Bronchial epithelial cell (primary cell): Measurements from ENCODE around the gene ABI3BP. TPM values are rescaled to one million over a fixed set of nuclear protein-coding genes. Genes with fewer than 3 reads are reported as not detected.

Experiments
- DNase-seq: peaks from one replicate; pipeline ENCODE4 v3.0.0-alpha.2; 2010; ENCODE audit warnings: low read depth
- FAIRE-seq: peaks from 2 replicates; lab custom pipeline; 2011; peaks lifted over from hg19 to GRCh38; lab: Jason Lieb, UNC
- H3K27me3 ChIP-seq: 2 replicates; pipeline ENCODE4 v1.5.1; 2011; ENCODE audit warnings: low read length; ENCODE audit not compliant: control insufficient read depth, insufficient read depth
- H3K36me3 ChIP-seq: 2 replicates; pipeline ENCODE4 v1.5.1; 2011; ENCODE audit warnings: low read length; ENCODE audit not compliant: control insufficient read depth, insufficient read depth
- H3K4me3 ChIP-seq: 2 replicates; pipeline ENCODE4 v1.5.1; 2011; ENCODE audit warnings: mild to moderate bottlenecking, low read depth, low read length, control low read depth
- CTCF ChIP-seq: IDR thresholded peaks from 2 replicates; pipeline ENCODE4 v1.5.1; 2011; ENCODE audit warnings: mild to moderate bottlenecking, moderate library complexity, low read length, control low read depth, inconsistent platforms; ENCODE audit not compliant: insufficient read depth, severe bottlenecking
- total RNA-seq: library from RNA; depleted of rRNA; stranded (reverse); fragments of >200 nt; gene quantifications from 2 replicates; pipeline ENCODE4 v1.2.1, GENCODE V29; 2014

ABI3BP gene
- total RNA-seq, 1 donor from 2014 or later = 0.53 TPM

- Histone ChIP-seq H3K36me3 (no peaks in the 10 kb centered on the region), H3K4me3 (no peak overlapping the region), H3K27me3 (no peaks in the 10 kb centered on the region)
- no peak for TF ChIP-seq CTCF
- no peak for DNase-seq
- no peak for FAIRE-seq
Observed at GRCh38 chr3:100871306-100871705, 121.9 kb downstream of the ABI3BP start.

DNA sequence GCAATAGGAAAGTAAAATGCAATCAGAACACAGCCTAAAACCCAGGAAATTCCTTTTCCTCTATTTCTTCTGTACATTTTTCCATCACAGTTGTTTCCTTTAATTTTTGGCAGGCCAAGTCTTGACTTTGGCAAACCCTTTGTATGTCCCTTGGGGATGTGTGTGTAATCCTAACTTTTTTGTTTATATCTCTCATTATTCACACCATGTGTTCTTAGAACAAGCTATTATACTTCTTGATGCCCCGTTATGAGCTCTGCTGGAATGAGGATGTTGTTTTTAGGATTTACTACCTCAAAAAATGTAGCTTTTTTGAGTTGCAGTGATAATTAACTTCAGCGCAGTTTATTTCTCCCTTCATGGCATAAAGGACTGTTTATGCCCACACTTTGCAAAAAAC is 123.4 kb downstream of the ABI3BP start:
- no peak for TF ChIP-seq CTCF
- no peak overlapping the region for H3K4me3 ChIP-seq
- H3K36me3 ChIP-seq = no peaks in the 10 kb centered on the region
- no peaks in the 10 kb centered on the region for H3K27me3 ChIP-seq
- DNase-seq (no peak), FAIRE-seq (no peak)

- DNase-seq (no peak), FAIRE-seq (no peak)
- Histone ChIP-seq H3K4me3 (no peak overlapping the region), H3K27me3 (no peaks in the 10 kb centered on the region), H3K36me3 (no peaks in the 10 kb centered on the region)
- TF ChIP-seq CTCF = no peak
Observed at GRCh38 chr3:100868894-100869293, 124.3 kb downstream of the ABI3BP start.

DNA sequence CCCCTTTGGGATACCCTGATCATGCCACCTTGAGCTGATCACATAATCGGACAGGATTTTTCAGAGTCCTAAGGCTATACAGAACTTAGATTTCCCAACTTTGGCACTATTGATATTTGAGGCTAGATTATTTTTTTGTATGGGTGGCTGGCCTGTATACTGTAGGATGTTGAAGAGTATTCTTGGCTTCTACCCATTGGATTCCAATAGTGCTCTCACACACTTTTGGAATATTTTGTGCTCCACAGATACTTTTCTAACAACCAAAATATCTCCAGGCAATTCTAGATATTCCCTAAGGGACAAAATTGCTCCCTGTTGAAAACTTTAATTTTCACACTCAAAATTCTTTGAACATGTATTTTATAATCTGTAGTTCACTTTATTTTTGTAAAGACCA is 125.1 kb downstream of the ABI3BP start:
- H3K27me3 ChIP-seq = no peaks in the 10 kb centered on the region
- no peak for DNase-seq
- H3K4me3 ChIP-seq = no peak overlapping the region
- no peak for FAIRE-seq
- no peak for TF ChIP-seq CTCF
- no peaks in the 10 kb centered on the region for H3K36me3 ChIP-seq

DNA sequence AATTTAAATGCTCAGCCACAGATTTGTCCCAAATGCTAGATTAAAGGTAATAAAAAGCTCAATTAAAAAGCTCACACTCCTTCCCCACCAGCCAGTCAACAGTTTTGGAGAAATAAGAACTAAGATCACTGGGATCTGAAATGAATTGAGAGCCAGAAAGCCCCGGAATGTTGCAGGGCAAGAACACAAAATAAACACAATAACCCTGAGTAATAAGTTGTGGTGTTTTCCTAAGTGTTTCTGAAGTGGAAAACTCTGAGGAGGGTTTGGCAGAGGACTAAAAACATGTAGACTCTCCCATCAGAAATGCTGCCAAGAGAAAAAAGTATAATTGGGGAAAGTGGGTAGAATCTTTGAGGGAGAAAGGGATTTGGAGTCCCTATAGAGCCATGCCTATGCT is 127.8 kb downstream of the ABI3BP start:
- peak; percentile 47 for DNase-seq
- no peak for FAIRE-seq
- H3K27me3 ChIP-seq = no peaks in the 10 kb centered on the region
- H3K4me3 ChIP-seq = no peak overlapping the region
- no peaks in the 10 kb centered on the region for H3K36me3 ChIP-seq
- TF ChIP-seq CTCF = no peak

GRCh38 chr3:100864471-100865250 is 128.6 kb downstream of the ABI3BP start:
- TF ChIP-seq CTCF = no peak
- DNase-seq (no peak), FAIRE-seq (no peak)
- Histone ChIP-seq H3K27me3 (no peaks in the 10 kb centered on the region), H3K36me3 (no peaks in the 10 kb centered on the region), H3K4me3 (no peak overlapping the region)
